HepG2 (cell line): Measurements from ENCODE around the gene DTHD1. TPM values are rescaled to one million over a fixed set of nuclear protein-coding genes. Genes with fewer than 3 reads are reported as not detected.

ENCODE experiments used
- ATAC-seq: fragments of 200-7000 bp; cut with Tn5 transposase; 3 replicates; pipeline ENCODE4 v1.9.1; 2020; ENCODE audit warnings: mild to moderate bottlenecking, moderate library complexity
- BruUV-seq: library from RNA; stranded (reverse); fragments of 400-500 nt; replicated peaks from 2 replicates; lab custom pipeline; 2021; lab: Mats Ljungman, UMichigan
- CTCF ChIA-PET: fragments of 300-600 bp; formaldehyde crosslinking; extraction: SDS; loops from one replicate; lab custom pipeline; 2021; ENCODE audit warnings: low total read pairs, inconsistent platforms, low intra/inter-chr PET ratio; lab: Yijun Ruan, JAX
- POLR2A ChIA-PET: fragments of 350-600 bp; sonication (Branson Sonifier 250); formaldehyde crosslinking; loops from one replicate; lab custom pipeline; 2020; ENCODE audit warnings: antibody characterized with exemption, inconsistent platforms; lab: Yijun Ruan, JAX
- DNase-seq: peaks from one replicate; pipeline ENCODE4 v3.0.0-alpha.2; 2015; ENCODE audit warnings: low spot score
- FAIRE-seq: peaks from 3 replicates; lab custom pipeline; 2011; peaks lifted over from hg19 to GRCh38; lab: Jason Lieb, UNC
- H2AFZ ChIP-seq: one replicate; pipeline ENCODE4 v1.6.1; 2011; ENCODE audit warnings: low read length, inconsistent platforms
- H3K27ac ChIP-seq: fragments of 300-600 bp; 3 replicates; pipeline ENCODE4 v1.8.0; 2011; ENCODE audit warnings: mixed run types, mild to moderate bottlenecking, mixed read lengths, low read length, inconsistent platforms; ENCODE audit not compliant: insufficient read depth; ENCODE audit errors: extremely low read length
- H3K27me3 ChIP-seq, 2 experiments: fragments of 200-600 bp in 1 of 2; 2 replicates in 1 of 2; 3 replicates in 1 of 2; pipeline versions ENCODE4 v1.6.0 to v1.8.0; 2011; ENCODE audit warnings: low read length in 2 of 2, mild to moderate bottlenecking in 2 of 2, moderate library complexity in 2 of 2, inconsistent platforms in 1 of 2; ENCODE audit not compliant: insufficient read depth in 2 of 2, control insufficient read depth in 1 of 2
- H3K36me3 ChIP-seq, 2 experiments: fragments of 200-600 bp in 1 of 2; replicated peaks in 1 of 2; 2 replicates in 1 of 2; 3 replicates in 1 of 2; pipeline versions ENCODE4 v1.5.1 to v1.8.0; 2011; ENCODE audit warnings: low read length in 2 of 2, inconsistent platforms in 1 of 2; ENCODE audit not compliant: insufficient read depth in 2 of 2, control insufficient read depth in 1 of 2
- H3K4me1 ChIP-seq: 2 replicates; pipeline ENCODE4 v1.5.1; 2012; ENCODE audit warnings: low read length, inconsistent platforms; ENCODE audit not compliant: insufficient read depth
- H3K4me2 ChIP-seq: 2 replicates; pipeline ENCODE4 v1.6.0; 2011; ENCODE audit warnings: low read depth, low read length, inconsistent platforms
- H3K4me3 ChIP-seq, 3 experiments: fragments of 200-600 bp in 1 of 3; sonication (generic), shearing (Covaris generic) in 1 of 3; replicated peaks in 1 of 3; 2 replicates each; pipeline ENCODE4 v1.5.1; 2011 to 2016; ENCODE audit warnings: low read length in 3 of 3, inconsistent platforms in 2 of 3, low read depth in 2 of 3, mild to moderate bottlenecking in 2 of 3, control low read depth in 1 of 3, mixed read lengths in 1 of 3; ENCODE audit not compliant: insufficient read depth in 1 of 3
- H3K79me2 ChIP-seq: one replicate; pipeline ENCODE4 v1.6.1; 2011; ENCODE audit warnings: low read length, inconsistent platforms; ENCODE audit not compliant: insufficient read depth
- H3K9ac ChIP-seq: 2 replicates; pipeline ENCODE4 v1.6.0; 2011; ENCODE audit warnings: mild to moderate bottlenecking, low read depth, low read length, inconsistent platforms; ENCODE audit not compliant: insufficient read depth
- H3K9me3 ChIP-seq: 2 replicates; pipeline ENCODE4 v1.5.1; 2012; ENCODE audit warnings: mild to moderate bottlenecking, low read length
- H4K20me1 ChIP-seq: 2 replicates; pipeline ENCODE4 v1.6.0; 2011; ENCODE audit warnings: inconsistent platforms, mild to moderate bottlenecking, low read length, moderate library complexity; ENCODE audit not compliant: insufficient read depth
- ASH2L ChIP-seq: fragments of 300-600, 200-600 bp; sonication (generic); IDR thresholded peaks from 2 replicates; pipeline ENCODE4 v1.7.0; 2017; ENCODE audit warnings: low read depth, mild to moderate bottlenecking, moderate library complexity, mixed read lengths, low read length; ENCODE audit not compliant: insufficient read length
- ELF1 ChIP-seq: sonication (generic); formaldehyde crosslinking; IDR thresholded peaks from 2 replicates; pipeline ENCODE4 v1.4.0; 2020; ENCODE audit warnings: missing genetic modification reagents
- IKZF1 ChIP-seq: fragments of 450-650 bp; IDR thresholded peaks from 2 replicates; pipeline ENCODE4 v1.7.1; 2016
- KDM5A ChIP-seq: fragments of 200-600 bp; sonication (generic); IDR thresholded peaks from 2 replicates; pipeline ENCODE4 v1.7.0; 2018; ENCODE audit warnings: antibody characterized with exemption, mild to moderate bottlenecking, low read length, borderline replicate concordance
- MAF1 ChIP-seq: sonication (generic); formaldehyde crosslinking; IDR thresholded peaks from 2 replicates; pipeline ENCODE4 v1.5.0; 2020; ENCODE audit warnings: missing genetic modification reagents, borderline replicate concordance
- NFRKB ChIP-seq: fragments of 450-650 bp; IDR thresholded peaks from 2 replicates; pipeline ENCODE4 v1.6.1; 2017
- NKX3-1 ChIP-seq: sonication (generic); formaldehyde crosslinking; IDR thresholded peaks from 2 replicates; pipeline ENCODE4 v1.5.0; 2020; ENCODE audit warnings: missing genetic modification reagents
- PHF21A ChIP-seq: sonication (generic); formaldehyde crosslinking; IDR thresholded peaks from 2 replicates; pipeline ENCODE4 v1.5.0; 2020; ENCODE audit warnings: mild to moderate bottlenecking, missing genetic modification reagents
- RARA ChIP-seq: IDR thresholded peaks from 2 replicates; pipeline ENCODE4 v1.6.1; 2016; ENCODE audit warnings: missing genetic modification reagents, missing compliant biosample characterization
- SSRP1 ChIP-seq: IDR thresholded peaks from 2 replicates; pipeline ENCODE4 v1.6.1; 2016; ENCODE audit warnings: control low read depth
- TMF1 ChIP-seq: sonication (generic); formaldehyde crosslinking; IDR thresholded peaks from 2 replicates; pipeline ENCODE4 v1.8.1; 2022; ENCODE audit warnings: low read depth, missing genetic modification reagents
- ZSCAN9 ChIP-seq: IDR thresholded peaks from 2 replicates; pipeline ENCODE4 v1.6.1; 2016; ENCODE audit warnings: borderline replicate concordance
- WGBS: methylation state at CpG from one replicate; pipeline ENCODE4 v1.1.6; 2017; ENCODE audit warnings: low lambda C conversion rate; 5-methylcytosine and 5-hydroxymethylcytosine counted together
- in situ Hi-C: cut with HindIII; loops from 2 replicates; pipeline ENCODE4 v1.10.0; 2017; ENCODE audit warnings: low pct_unique_long_range_greater_than_20kb; ENCODE audit not compliant: extremely low pct_ligation_motif_present
- intact Hi-C: fragments of 100-400 bp; cut with micrococcal nuclease; formaldehyde crosslinking; loops from one replicate; pipeline ENCODE4 v1.10.0; 2022; ENCODE audit not compliant: unreplicated experiment
- polyA plus RNA-seq, 8 experiments: library from polyadenylated mRNA; depleted of rRNA in 3 of 8; stranded (reverse) in 7 of 8; unstranded in 1 of 8; fragments of >200 nt; fragmentation: Illumina TruSeq in 4 of 8; extraction: Trizol in 4 of 8; gene quantifications; 2 replicates each; pipeline versions ENCODE4 v1.2.1 to v1.2.3, GENCODE V29; 2011 to 2016; ENCODE audit warnings: low read depth in 4 of 8, missing spikeins in 1 of 8, mixed read lengths in 1 of 8; ENCODE audit not compliant: insufficient read depth in 1 of 8
- total RNA-seq, 5 experiments: library from RNA; depleted of rRNA; stranded (reverse); fragments of >200 nt; fragmentation: Illumina TruSeq; extraction: Trizol; gene quantifications; 2 replicates each; pipeline ENCODE4 v1.2.3, GENCODE V29; 2016; ENCODE audit warnings: low read depth in 1 of 5
- TF ChIP-seq, protein P1 (sequence below): sonication (generic); IDR thresholded peaks from 2 replicates; pipeline ENCODE4 v1.6.1; 2016; ENCODE audit warnings: low read depth, borderline replicate concordance
- TF ChIP-seq, protein P2 (sequence below): sonication (generic); formaldehyde crosslinking; IDR thresholded peaks from 2 replicates; pipeline ENCODE4 v1.8.0; 2022; ENCODE audit warnings: mild to moderate bottlenecking, missing genetic modification reagents, moderate library complexity
- TF ChIP-seq, protein P3 (sequence below): sonication (generic); formaldehyde crosslinking; IDR thresholded peaks from 2 replicates; pipeline ENCODE4 v1.5.0; 2020; ENCODE audit warnings: missing genetic modification reagents
- TF ChIP-seq, protein P4 (sequence below): IDR thresholded peaks from 2 replicates; pipeline ENCODE4 v1.6.1; 2016
- TF ChIP-seq, protein P5 (sequence below): sonication (generic); formaldehyde crosslinking; IDR thresholded peaks from 2 replicates; pipeline ENCODE4 v1.5.1; 2020; ENCODE audit warnings: mild to moderate bottlenecking, moderate library complexity, missing genetic modification reagents
- TF ChIP-seq, protein P6 (sequence below): sonication (generic); formaldehyde crosslinking; IDR thresholded peaks from 2 replicates; pipeline ENCODE4 v1.4.0; 2020; ENCODE audit warnings: mild to moderate bottlenecking, missing genetic modification reagents
- TF ChIP-seq, protein P7 (sequence below): sonication (generic); formaldehyde crosslinking; IDR thresholded peaks from 2 replicates; pipeline ENCODE4 v1.4.0; 2020; ENCODE audit warnings: missing genetic modification reagents

Gene DTHD1
- total and polyA plus RNA-seq, 2 of the 13 experiments (the other 11 are each of a cell fraction or from before 2014, with no cell fraction given) = not detected

DNA sequence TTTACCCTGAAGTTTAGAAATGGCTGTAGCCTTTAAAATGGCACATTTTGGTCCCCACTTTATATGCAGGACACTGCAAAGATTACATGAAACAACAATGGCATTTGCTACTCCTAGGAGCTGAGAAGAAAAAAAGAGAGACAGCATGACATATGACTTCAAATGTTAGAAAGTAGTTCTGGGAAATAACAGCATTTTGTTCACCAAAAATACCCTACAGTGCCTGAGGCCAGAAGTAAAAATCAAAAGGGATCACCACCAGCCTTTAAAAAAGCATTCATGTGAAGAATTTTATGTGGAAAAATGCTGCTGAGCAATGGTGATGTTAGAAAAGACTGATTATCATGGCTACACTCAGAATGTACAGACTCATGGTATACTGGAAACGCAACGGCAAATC is 110.0 kb downstream of the DTHD1 start (continued):
- TF ChIP-seq MAF1 (no peak), PHF21A (no peak), IKZF1 (no peak)

DNA sequence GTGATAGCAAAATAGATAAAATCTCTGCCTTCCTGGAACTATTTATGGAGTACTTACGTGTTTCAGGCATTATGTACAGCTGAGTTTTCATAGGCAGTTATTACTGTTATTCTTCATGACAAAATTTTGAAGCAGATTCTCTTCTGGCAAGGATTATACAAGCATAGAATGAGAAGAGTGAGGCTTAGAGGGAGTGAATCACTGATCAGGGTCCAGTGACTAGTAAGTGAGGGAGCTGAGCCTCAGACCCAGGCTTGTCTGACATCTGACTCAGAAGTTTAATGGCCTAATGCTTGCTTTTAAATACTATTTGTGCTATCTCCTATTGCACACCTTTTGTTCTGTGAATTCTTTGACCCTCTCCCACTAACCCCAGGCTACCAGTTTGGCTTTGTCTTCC is 110.6 kb downstream of the DTHD1 start:
- Histone ChIP-seq H3K9me3 (no peaks in the 10 kb centered on the region), H3K4me2 (no peak overlapping the region), H3K9ac (no peak overlapping the region), H3K27me3 (no peaks in the 10 kb centered on the region), H4K20me1 (no peaks in the 10 kb centered on the region), H3K79me2 (no peaks in the 10 kb centered on the region), H3K36me3 (no peaks in the 10 kb centered on the region), H3K27ac (no peak overlapping the region), H3K4me1 (no peaks in the 10 kb centered on the region), H3K4me3 (no peak overlapping the region), H2AFZ (no peak overlapping the region)
- ChIA-PET CTCF (no interaction called here), POLR2A (no interaction called here)
- intact Hi-C loops (no loop called here), in situ Hi-C loops (no loop called here)
- DNase-seq (no peak), ATAC-seq (no peak), FAIRE-seq (no peak)
- no TSS peak for BruUV-seq
- WGBS = 5% methylated on average over 1 of the region's 1 CpG
- TF ChIP-seq, protein P1, sequence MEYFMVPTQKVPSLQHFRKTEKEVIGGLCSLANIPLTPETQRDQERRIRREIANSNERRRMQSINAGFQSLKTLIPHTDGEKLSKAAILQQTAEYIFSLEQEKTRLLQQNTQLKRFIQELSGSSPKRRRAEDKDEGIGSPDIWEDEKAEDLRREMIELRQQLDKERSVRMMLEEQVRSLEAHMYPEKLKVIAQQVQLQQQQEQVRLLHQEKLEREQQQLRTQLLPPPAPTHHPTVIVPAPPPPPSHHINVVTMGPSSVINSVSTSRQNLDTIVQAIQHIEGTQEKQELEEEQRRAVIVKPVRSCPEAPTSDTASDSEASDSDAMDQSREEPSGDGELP = no peak
- TF ChIP-seq RARA (no peak), TMF1 (CRISPR knock-in tag) (no peak), KDM5A (no peak), NFRKB (no peak), NKX3-1 (CRISPR knock-in tag) (no peak), ASH2L (no peak), ELF1 (CRISPR knock-in tag) (no peak), ZSCAN9 (CRISPR knock-in tag) (no peak), SSRP1 (CRISPR knock-in tag) (no peak)
- TF ChIP-seq, protein P2, sequence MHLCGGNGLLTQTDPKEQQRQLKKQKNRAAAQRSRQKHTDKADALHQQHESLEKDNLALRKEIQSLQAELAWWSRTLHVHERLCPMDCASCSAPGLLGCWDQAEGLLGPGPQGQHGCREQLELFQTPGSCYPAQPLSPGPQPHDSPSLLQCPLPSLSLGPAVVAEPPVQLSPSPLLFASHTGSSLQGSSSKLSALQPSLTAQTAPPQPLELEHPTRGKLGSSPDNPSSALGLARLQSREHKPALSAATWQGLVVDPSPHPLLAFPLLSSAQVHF (CRISPR knock-in tag) = no peak
- TF ChIP-seq, protein P3, sequence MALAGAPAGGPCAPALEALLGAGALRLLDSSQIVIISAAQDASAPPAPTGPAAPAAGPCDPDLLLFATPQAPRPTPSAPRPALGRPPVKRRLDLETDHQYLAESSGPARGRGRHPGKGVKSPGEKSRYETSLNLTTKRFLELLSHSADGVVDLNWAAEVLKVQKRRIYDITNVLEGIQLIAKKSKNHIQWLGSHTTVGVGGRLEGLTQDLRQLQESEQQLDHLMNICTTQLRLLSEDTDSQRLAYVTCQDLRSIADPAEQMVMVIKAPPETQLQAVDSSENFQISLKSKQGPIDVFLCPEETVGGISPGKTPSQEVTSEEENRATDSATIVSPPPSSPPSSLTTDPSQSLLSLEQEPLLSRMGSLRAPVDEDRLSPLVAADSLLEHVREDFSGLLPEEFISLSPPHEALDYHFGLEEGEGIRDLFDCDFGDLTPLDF (CRISPR knock-in tag) = no peak
- TF ChIP-seq, protein P4, sequence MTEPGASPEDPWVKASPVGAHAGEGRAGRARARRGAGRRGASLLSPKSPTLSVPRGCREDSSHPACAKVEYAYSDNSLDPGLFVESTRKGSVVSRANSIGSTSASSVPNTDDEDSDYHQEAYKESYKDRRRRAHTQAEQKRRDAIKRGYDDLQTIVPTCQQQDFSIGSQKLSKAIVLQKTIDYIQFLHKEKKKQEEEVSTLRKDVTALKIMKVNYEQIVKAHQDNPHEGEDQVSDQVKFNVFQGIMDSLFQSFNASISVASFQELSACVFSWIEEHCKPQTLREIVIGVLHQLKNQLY (CRISPR knock-in tag) = no peak
- TF ChIP-seq, protein P5, sequence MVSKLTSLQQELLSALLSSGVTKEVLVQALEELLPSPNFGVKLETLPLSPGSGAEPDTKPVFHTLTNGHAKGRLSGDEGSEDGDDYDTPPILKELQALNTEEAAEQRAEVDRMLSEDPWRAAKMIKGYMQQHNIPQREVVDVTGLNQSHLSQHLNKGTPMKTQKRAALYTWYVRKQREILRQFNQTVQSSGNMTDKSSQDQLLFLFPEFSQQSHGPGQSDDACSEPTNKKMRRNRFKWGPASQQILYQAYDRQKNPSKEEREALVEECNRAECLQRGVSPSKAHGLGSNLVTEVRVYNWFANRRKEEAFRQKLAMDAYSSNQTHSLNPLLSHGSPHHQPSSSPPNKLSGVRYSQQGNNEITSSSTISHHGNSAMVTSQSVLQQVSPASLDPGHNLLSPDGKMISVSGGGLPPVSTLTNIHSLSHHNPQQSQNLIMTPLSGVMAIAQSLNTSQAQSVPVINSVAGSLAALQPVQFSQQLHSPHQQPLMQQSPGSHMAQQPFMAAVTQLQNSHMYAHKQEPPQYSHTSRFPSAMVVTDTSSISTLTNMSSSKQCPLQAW (CRISPR knock-in tag) = no peak
- TF ChIP-seq, protein P6, sequence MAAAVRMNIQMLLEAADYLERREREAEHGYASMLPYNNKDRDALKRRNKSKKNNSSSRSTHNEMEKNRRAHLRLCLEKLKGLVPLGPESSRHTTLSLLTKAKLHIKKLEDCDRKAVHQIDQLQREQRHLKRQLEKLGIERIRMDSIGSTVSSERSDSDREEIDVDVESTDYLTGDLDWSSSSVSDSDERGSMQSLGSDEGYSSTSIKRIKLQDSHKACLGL = no peak
- TF ChIP-seq, protein P7, sequence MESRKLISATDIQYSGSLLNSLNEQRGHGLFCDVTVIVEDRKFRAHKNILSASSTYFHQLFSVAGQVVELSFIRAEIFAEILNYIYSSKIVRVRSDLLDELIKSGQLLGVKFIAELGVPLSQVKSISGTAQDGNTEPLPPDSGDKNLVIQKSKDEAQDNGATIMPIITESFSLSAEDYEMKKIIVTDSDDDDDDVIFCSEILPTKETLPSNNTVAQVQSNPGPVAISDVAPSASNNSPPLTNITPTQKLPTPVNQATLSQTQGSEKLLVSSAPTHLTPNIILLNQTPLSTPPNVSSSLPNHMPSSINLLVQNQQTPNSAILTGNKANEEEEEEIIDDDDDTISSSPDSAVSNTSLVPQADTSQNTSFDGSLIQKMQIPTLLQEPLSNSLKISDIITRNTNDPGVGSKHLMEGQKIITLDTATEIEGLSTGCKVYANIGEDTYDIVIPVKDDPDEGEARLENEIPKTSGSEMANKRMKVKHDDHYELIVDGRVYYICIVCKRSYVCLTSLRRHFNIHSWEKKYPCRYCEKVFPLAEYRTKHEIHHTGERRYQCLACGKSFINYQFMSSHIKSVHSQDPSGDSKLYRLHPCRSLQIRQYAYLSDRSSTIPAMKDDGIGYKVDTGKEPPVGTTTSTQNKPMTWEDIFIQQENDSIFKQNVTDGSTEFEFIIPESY (CRISPR knock-in tag) = no peak
